ENCODE results near the gene CMPK2. TPM values are rescaled to one million over a fixed set of nuclear protein-coding genes. Genes with fewer than 3 reads are reported as not detected.
"Not testable (repeated sequence)": the region's sequence is repeated elsewhere in the genome, so short reads cannot be mapped to it uniquely, and the experiment has no call there.

Gene CMPK2
- total RNA-seq, 1 experiment from 2014 or later, result 0.80 TPM

- Histone ChIP-seq H3K4me1 (ENCODE audit: control insufficient read depth, insufficient read depth, low read length) (peaks cover 3% of the 10 kb centered on the region; the same call in 1 of the 2 replicates), H3K27me3 (ENCODE audit: control insufficient read depth, insufficient read depth, low read length) (peaks cover 19% of the 10 kb centered on the region), H3K4me3 (ENCODE audit: low read depth in 2 of 2, low read length in 2 of 2) (no peak overlapping the region), H3K27ac (ENCODE audit: low read length) (no peak overlapping the region), H3K9me3 (ENCODE audit: control insufficient read depth, insufficient read depth, low read depth, low read length) (no peaks in the 10 kb centered on the region), H3K36me3 (ENCODE audit: control insufficient read depth, insufficient read depth, low read length) (no peaks in the 10 kb centered on the region)
- DNase-seq (ENCODE audit: low read depth, low spot score) (no peak), ATAC-seq (no peak)
- no TSS peak for BruUV-seq (replicated peaks)
- TF ChIP-seq POLR2AphosphoS5 (IDR thresholded peaks at IDR 0.05; ENCODE audit: low read depth, low read length) (no peak), SIN3A (IDR thresholded peaks at IDR 0.05; ENCODE audit: borderline replicate concordance, insufficient read depth, low read depth, low read length) (no peak), TCF7L2 (IDR thresholded peaks at IDR 0.05; ENCODE audit: low read depth, low read length) (no peak), REST (IDR thresholded peaks at IDR 0.05; ENCODE audit: insufficient read depth in 1 of 2, low read depth in 2 of 2, low read length in 1 of 2) (no peak)
- TF ChIP-seq, protein P1, sequence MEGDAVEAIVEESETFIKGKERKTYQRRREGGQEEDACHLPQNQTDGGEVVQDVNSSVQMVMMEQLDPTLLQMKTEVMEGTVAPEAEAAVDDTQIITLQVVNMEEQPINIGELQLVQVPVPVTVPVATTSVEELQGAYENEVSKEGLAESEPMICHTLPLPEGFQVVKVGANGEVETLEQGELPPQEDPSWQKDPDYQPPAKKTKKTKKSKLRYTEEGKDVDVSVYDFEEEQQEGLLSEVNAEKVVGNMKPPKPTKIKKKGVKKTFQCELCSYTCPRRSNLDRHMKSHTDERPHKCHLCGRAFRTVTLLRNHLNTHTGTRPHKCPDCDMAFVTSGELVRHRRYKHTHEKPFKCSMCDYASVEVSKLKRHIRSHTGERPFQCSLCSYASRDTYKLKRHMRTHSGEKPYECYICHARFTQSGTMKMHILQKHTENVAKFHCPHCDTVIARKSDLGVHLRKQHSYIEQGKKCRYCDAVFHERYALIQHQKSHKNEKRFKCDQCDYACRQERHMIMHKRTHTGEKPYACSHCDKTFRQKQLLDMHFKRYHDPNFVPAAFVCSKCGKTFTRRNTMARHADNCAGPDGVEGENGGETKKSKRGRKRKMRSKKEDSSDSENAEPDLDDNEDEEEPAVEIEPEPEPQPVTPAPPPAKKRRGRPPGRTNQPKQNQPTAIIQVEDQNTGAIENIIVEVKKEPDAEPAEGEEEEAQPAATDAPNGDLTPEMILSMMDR (IDR thresholded peaks at IDR 0.05), result no peak
- ChIA-PET CTCF (no interaction called here), POLR2A (no interaction called here)
- in situ Hi-C loops (cut with HindIII; ENCODE audit: low pct_unique_long_range_greater_than_20kb, low sequenced_read_pairs), result no loop called here
- intact Hi-C loops (cut with micrococcal nuclease; ENCODE audit: unreplicated experiment), result no loop called here
Observed at GRCh38 chr2:6863792-6864191, 1.9 kb downstream of the CMPK2 start.

GRCh38 chr2:6860296-6860695 lies 5.4 kb downstream of the CMPK2 start:
- no peak overlapping the region for H3K27ac ChIP-seq (ENCODE audit: low read length)
- ChIA-PET POLR2A (no interaction called here), CTCF (no interaction called here)
- TF ChIP-seq POLR2AphosphoS5 (IDR thresholded peaks at IDR 0.05; ENCODE audit: low read depth, low read length) (no peak), SIN3A (IDR thresholded peaks at IDR 0.05; ENCODE audit: borderline replicate concordance, insufficient read depth, low read depth, low read length) (no peak), REST (IDR thresholded peaks at IDR 0.05; ENCODE audit: insufficient read depth in 1 of 2, low read depth in 2 of 2, low read length in 1 of 2) (no peak), TCF7L2 (IDR thresholded peaks at IDR 0.05; ENCODE audit: low read depth, low read length) (no peak)
- TF ChIP-seq, protein P1 (IDR thresholded peaks at IDR 0.05), result no peak
- ATAC-seq, result no peak
- H3K4me3 ChIP-seq (ENCODE audit: low read depth in 2 of 2, low read length in 2 of 2), result no peak overlapping the region
- no peak for DNase-seq (ENCODE audit: low read depth, low spot score)
- no peaks in the 10 kb centered on the region for H3K36me3 ChIP-seq (ENCODE audit: control insufficient read depth, insufficient read depth, low read length)
- no peaks in the 10 kb centered on the region for H3K9me3 ChIP-seq (ENCODE audit: control insufficient read depth, insufficient read depth, low read depth, low read length)
- no peaks in the 10 kb centered on the region for H3K4me1 ChIP-seq (ENCODE audit: control insufficient read depth, insufficient read depth, low read length)
- no TSS peak for BruUV-seq (replicated peaks)
- peaks cover 4% of the 10 kb centered on the region; the same call in 1 of the 2 replicates for H3K27me3 ChIP-seq (ENCODE audit: control insufficient read depth, insufficient read depth, low read length)
- in situ Hi-C loops (cut with HindIII; ENCODE audit: low pct_unique_long_range_greater_than_20kb, low sequenced_read_pairs), result no loop called here
- intact Hi-C loops (cut with micrococcal nuclease; ENCODE audit: unreplicated experiment), result no loop called here

GRCh38 chr2:6858466-6859027 lies 7.2 kb downstream of the CMPK2 start:
- H3K4me3 ChIP-seq (ENCODE audit: low read depth in 2 of 2, low read length in 2 of 2); ATAC-seq; POLR2A ChIA-PET; BruUV-seq (replicated peaks); H3K27ac ChIP-seq (ENCODE audit: low read length); CTCF ChIA-PET; H3K36me3 ChIP-seq (ENCODE audit: control insufficient read depth, insufficient read depth, low read length); H3K4me1 ChIP-seq (ENCODE audit: control insufficient read depth, insufficient read depth, low read length); in situ Hi-C loops (cut with HindIII; ENCODE audit: low pct_unique_long_range_greater_than_20kb, low sequenced_read_pairs); intact Hi-C loops (cut with micrococcal nuclease; ENCODE audit: unreplicated experiment); DNase-seq (ENCODE audit: low read depth, low spot score); H3K9me3 ChIP-seq (ENCODE audit: control insufficient read depth, insufficient read depth, low read depth, low read length); H3K27me3 ChIP-seq (ENCODE audit: control insufficient read depth, insufficient read depth, low read length): not testable (repeated sequence)

Data from Panc1 (cell line).